NCI-H1694 treated with DMSO at 0.1 percent for 48 hours (cell line): ENCODE measurements around the gene LETMD1.
"Not testable (repeated sequence)": the region's sequence is repeated elsewhere in the genome, so short reads cannot be mapped to it uniquely, and the experiment has no call there.

ENCODE experiments used
- DNase-seq: peaks from one replicate; lab custom pipeline; 2025; lab: John Stamatoyannopoulos, UW

Gene LETMD1

GRCh38 chr12:51047655-51048540 is at the start of gene LETMD1:
TSS of gene LETMD1 (plus strand) at chr12:51048327. CDS start at chr12:51048357, 30 bp downstream.
- peak; percentile 97 for DNase-seq

- DNase-seq = no peak
These were observed 49.0 kb upstream of the LETMD1 start for GRCh38 chr12:50999093-50999492.

- no peak for DNase-seq
These were observed 47.9 kb upstream of the LETMD1 start for GRCh38 chr12:51000245-51000644.

GRCh38 chr12:51001799-51002198 is 46.3 kb upstream of the LETMD1 start:
- no peak for DNase-seq

- DNase-seq = no peak
These were observed 43.6 kb upstream of the LETMD1 start for GRCh38 chr12:51004504-51004903.

GRCh38 chr12:51005030-51005429 is 43.1 kb upstream of the LETMD1 start:
- DNase-seq = no peak

GRCh38 chr12:51005671-51006070 is 42.5 kb upstream of the LETMD1 start:
- no peak for DNase-seq

- DNase-seq = no peak
These were observed 39.6 kb upstream of the LETMD1 start for GRCh38 chr12:51008329-51009055.

GRCh38 chr12:51009056-51009440 is 39.1 kb upstream of the LETMD1 start:
- DNase-seq = peak; percentile 35

- no peak for DNase-seq
These were observed 36.2 kb upstream of the LETMD1 start for GRCh38 chr12:51011955-51012354.

- DNase-seq = no peak
These were observed 35.4 kb upstream of the LETMD1 start for GRCh38 chr12:51012570-51013236.

GRCh38 chr12:51013441-51013840 is 34.7 kb upstream of the LETMD1 start:
- DNase-seq = no peak

- not testable (repeated sequence) for DNase-seq
These were observed 33.7 kb upstream of the LETMD1 start for GRCh38 chr12:51014467-51014866.

GRCh38 chr12:51017452-51017851 is 30.7 kb upstream of the LETMD1 start:
- DNase-seq = no peak

- no peak for DNase-seq
These were observed 29.2 kb upstream of the LETMD1 start for GRCh38 chr12:51018956-51019355.

GRCh38 chr12:51019927-51020326 is 28.2 kb upstream of the LETMD1 start:
- no peak for DNase-seq

- DNase-seq = no peak
These were observed 27.5 kb upstream of the LETMD1 start for GRCh38 chr12:51020448-51021182.

GRCh38 chr12:51021694-51022093 is 26.4 kb upstream of the LETMD1 start:
- DNase-seq = no peak

- DNase-seq = no peak
These were observed 24.3 kb upstream of the LETMD1 start for GRCh38 chr12:51023625-51024382.

GRCh38 chr12:51025338-51025835 is 22.7 kb upstream of the LETMD1 start:
- DNase-seq = peak; percentile 25
